ENCODE results near the gene FOXD1. TPM values are rescaled to one million over a fixed set of nuclear protein-coding genes. Genes with fewer than 3 reads are reported as not detected.

FOXD1 gene
- total RNA-seq, 4 donors from 2014 or later, result 0.33 to 0.49 (median 0.41) TPM; not detected in 1

DNA sequence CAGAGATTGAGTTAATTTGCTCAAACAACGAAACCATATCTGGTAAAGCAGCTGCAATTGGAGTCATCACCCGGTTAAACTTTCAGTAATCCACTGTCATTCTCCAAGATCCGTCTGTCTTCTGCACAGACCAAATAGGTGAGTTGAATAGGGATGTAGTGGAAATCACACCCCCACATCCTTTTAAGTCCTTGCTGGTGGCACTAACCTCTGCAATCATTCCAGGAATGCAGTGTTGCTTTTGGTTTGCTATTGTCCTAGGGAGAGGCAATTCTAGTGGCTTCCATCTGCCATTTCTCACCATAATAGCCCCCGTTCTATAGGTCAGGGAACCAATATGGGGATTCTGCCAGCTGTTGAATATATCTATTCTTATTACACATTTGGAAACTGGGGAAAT lies 35.1 kb upstream of the FOXD1 start:
- TF ChIP-seq POLR2A (IDR thresholded peaks at IDR 0.05) (no peak), CTCF (IDR thresholded peaks at IDR 0.05 in 4 of 5, conservative IDR thresholded peaks at IDR 0.05 in 1 of 5) (no peak)
- Histone ChIP-seq H3K27me3 (no peaks in the 10 kb centered on the region), H3K4me1 (no peaks in the 10 kb centered on the region), H3K27ac (no peak overlapping the region), H3K9me3 (no peaks in the 10 kb centered on the region), H3K4me3 (no peak overlapping the region), H3K36me3 (no peaks in the 10 kb centered on the region)
- intact Hi-C loops (cut with DNase I; ENCODE audit: low total_unique reads) (no loop called here), in situ Hi-C loops (cut with MboI; ENCODE audit: low sequenced_read_pairs in 4 of 4) (no loop called here)
- ATAC-seq (no peak), DNase-seq (no peak)

DNA sequence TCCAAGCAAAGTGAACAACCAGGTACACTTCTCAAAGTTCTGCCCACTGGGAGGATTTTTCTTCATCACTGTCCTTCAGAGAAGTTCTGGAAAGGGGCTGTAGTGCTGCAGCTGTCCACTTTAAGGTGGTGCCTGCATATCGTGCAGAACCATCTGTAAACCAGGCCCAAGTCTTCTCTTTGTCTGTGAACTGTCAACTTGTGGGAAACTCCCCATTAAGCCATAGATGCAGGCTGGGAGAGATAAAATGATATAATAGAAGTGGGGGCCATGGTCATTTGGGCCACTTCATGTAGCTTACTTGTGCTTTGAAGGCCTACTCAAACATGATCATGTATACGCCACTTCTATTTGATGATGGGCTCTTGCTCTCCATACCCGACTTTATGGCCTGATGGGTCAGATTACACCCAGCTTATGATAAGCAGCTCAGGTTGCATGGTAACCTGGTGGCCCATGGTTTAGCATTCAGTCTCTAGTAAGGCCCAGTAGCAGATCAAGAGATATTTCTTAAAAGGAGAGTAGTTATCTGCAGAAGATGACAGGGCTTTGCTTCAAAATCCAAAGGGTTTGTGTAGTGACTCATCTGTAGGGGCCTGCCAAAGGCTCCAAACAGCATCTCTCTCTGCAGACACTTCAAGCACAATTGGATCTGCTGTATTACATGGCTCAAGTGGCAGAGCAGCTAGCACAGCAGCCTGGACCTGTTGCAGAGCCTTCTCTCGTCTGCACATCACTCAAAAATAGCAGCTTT lies 34.0 kb upstream of the FOXD1 start:
- no peak overlapping the region for H3K4me3 ChIP-seq
- no peaks in the 10 kb centered on the region for H3K27me3 ChIP-seq
- H3K9me3 ChIP-seq, result no peaks in the 10 kb centered on the region
- intact Hi-C loops (cut with DNase I; ENCODE audit: low total_unique reads), result no loop called here
- TF ChIP-seq POLR2A (IDR thresholded peaks at IDR 0.05) (no peak), CTCF (IDR thresholded peaks at IDR 0.05 in 4 of 5, conservative IDR thresholded peaks at IDR 0.05 in 1 of 5) (no peak)
- ATAC-seq (no peak), DNase-seq (no peak)
- H3K36me3 ChIP-seq, result no peaks in the 10 kb centered on the region
- H3K4me1 ChIP-seq, result no peaks in the 10 kb centered on the region
- no peak overlapping the region for H3K27ac ChIP-seq
- in situ Hi-C loops (cut with MboI; ENCODE audit: low sequenced_read_pairs in 4 of 4), result no loop called here

DNA sequence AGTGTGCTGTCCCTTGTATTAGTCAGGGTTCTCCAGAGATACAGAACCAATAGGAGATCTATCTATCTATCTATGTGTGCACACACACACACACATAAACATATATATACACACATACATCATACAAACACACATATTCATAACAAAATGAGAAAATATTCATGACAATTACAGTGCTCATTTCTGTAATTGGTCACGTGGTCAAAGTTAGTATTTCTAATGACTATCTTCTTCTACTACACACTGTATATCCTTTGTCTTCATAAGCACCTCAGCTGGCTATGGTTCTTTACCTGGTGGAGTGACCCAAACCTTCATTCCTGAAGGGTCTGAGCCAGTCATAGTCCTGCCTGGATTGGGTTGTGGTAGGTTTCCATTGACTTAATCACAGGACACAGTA lies 31.9 kb upstream of the FOXD1 start:
- no peak for ATAC-seq
- intact Hi-C loops (cut with DNase I; ENCODE audit: low total_unique reads) (no loop called here), in situ Hi-C loops (cut with MboI; ENCODE audit: low sequenced_read_pairs in 4 of 4) (no loop called here)
- DNase-seq, result no peak
- no peak overlapping the region for H3K27ac ChIP-seq
- H3K4me3 ChIP-seq, result no peak overlapping the region
- no peaks in the 10 kb centered on the region for H3K27me3 ChIP-seq
- no peaks in the 10 kb centered on the region for H3K9me3 ChIP-seq
- TF ChIP-seq CTCF (IDR thresholded peaks at IDR 0.05 in 4 of 5, conservative IDR thresholded peaks at IDR 0.05 in 1 of 5), result no peak
- no peak for TF ChIP-seq POLR2A (IDR thresholded peaks at IDR 0.05)
- H3K36me3 ChIP-seq, result no peaks in the 10 kb centered on the region
- no peaks in the 10 kb centered on the region for H3K4me1 ChIP-seq

GRCh38 chr5:73472116-73472515 lies 23.5 kb upstream of the FOXD1 start:
- no peak overlapping the region for H3K4me3 ChIP-seq
- ATAC-seq (no peak), DNase-seq (no peak)
- no peak for TF ChIP-seq CTCF (IDR thresholded peaks at IDR 0.05 in 4 of 5, conservative IDR thresholded peaks at IDR 0.05 in 1 of 5)
- no peak for TF ChIP-seq POLR2A (IDR thresholded peaks at IDR 0.05)
- no peaks in the 10 kb centered on the region for H3K27me3 ChIP-seq
- H3K27ac ChIP-seq, result no peak overlapping the region
- intact Hi-C loops (cut with DNase I; ENCODE audit: low total_unique reads) (no loop called here), in situ Hi-C loops (cut with MboI; ENCODE audit: low sequenced_read_pairs in 4 of 4) (no loop called here)
- no peaks in the 10 kb centered on the region for H3K36me3 ChIP-seq
- no peaks in the 10 kb centered on the region for H3K9me3 ChIP-seq
- H3K4me1 ChIP-seq, result no peaks in the 10 kb centered on the region

- TF ChIP-seq POLR2A (IDR thresholded peaks at IDR 0.05) (no peak), CTCF (IDR thresholded peaks at IDR 0.05 in 4 of 5, conservative IDR thresholded peaks at IDR 0.05 in 1 of 5) (no peak)
- no peak for ATAC-seq
- in situ Hi-C loops (cut with MboI; ENCODE audit: low sequenced_read_pairs in 4 of 4), result no loop called here
These were observed 23.1 kb upstream of the FOXD1 start for GRCh38 chr5:73471654-73472053.

More at GRCh38 chr5:73471654-73472053, 23.1 kb upstream of the FOXD1 start:
- no peaks in the 10 kb centered on the region for H3K4me1 ChIP-seq
- peaks cover 0 to 3% (median 0%) of the 10 kb centered on the region in 3 donors for H3K27me3 ChIP-seq
- no peaks in the 10 kb centered on the region for H3K9me3 ChIP-seq
- intact Hi-C loops (cut with DNase I; ENCODE audit: low total_unique reads), result no loop called here
- no peak overlapping the region for H3K27ac ChIP-seq
- no peaks in the 10 kb centered on the region for H3K36me3 ChIP-seq
- DNase-seq, result no peak
- no peak overlapping the region for H3K4me3 ChIP-seq
